Medulla oblongata (tissue), 1 donor: ENCODE measurements around the gene CASP1.

Source experiments
- DNase-seq: peaks from one replicate; pipeline ENCODE4 v3.0.0-alpha.2; 2015; ENCODE audit errors: extremely low spot score

CASP1 gene

DNA sequence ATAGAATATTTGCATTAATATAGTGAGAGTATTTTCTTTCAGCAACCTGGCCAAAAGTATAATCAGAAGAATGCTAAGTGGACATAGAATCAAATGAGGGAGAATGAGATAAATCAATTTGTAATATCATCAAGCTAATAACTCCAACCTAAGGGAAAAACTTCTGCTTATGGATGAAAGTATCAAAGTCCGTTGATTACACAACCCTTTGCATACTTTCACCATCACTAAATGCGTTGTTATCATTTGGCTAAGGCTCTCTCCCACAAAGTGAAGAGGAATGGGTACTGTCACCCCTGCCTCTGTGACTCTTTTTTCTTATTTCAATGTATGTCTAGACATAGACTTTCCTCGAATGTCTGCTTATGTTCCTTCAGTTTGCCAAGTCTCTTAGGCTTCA is 50.1 kb downstream of the CASP1 start:
- DNase-seq: no peak

DNA sequence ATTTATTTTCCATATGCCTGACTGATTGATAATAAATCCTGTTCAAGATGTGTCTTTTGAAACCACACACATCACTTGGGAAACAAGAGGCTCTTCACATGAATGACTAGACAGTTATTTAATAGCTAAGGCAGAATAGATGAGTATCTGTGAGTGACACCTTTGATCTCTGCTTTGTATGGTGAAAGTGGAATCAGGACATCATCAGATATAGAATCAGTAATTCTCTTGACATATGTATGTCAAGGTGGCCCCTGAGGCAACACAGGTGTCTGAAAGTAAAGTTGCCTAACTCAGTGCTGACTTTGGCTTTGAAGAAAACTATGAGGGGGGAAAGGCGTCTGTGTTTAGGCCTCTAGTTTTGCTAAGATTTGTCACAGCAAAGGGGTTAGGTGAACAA is 55.1 kb downstream of the CASP1 start:
- no peak for DNase-seq
